Activated T-helper 1 cell treated with anti-CD3 and anti-CD28 coated beads, Interleukin-12 subunit alpha, Interleukin-12 subunit beta, Interleukin-2, Interleukin-4 antibody, amounts not matched to agents 30 ng/mL and 10 ng/mL and 1 ng/mL, durations not matched to agents 14 hours and 24 hours and 36 hours (primary cell): Measurements from ENCODE around the gene ACP1. TPM values are rescaled to one million over a fixed set of nuclear protein-coding genes. Genes with fewer than 3 reads are reported as not detected.

Experiments
- DNase-seq: peaks from one replicate; pipeline ENCODE4 v3.0.0; 2021; ENCODE audit warnings: low spot score
- H3K27ac Mint-ChIP-seq: one replicate; pipeline ENCODE4 v1.8.0; 2021; ENCODE audit warnings: mild to moderate bottlenecking, mixed read lengths
- H3K27me3 Mint-ChIP-seq: one replicate; pipeline ENCODE4 v1.8.0; 2022; ENCODE audit warnings: mild to moderate bottlenecking, moderate library complexity, mixed read lengths; ENCODE audit not compliant: insufficient read depth
- H3K36me3 Mint-ChIP-seq: one replicate; pipeline ENCODE4 v1.8.0; 2021; ENCODE audit warnings: low read depth, mixed read lengths
- H3K4me1 Mint-ChIP-seq: one replicate; pipeline ENCODE4 v1.8.0; 2021; ENCODE audit warnings: low read depth, mixed read lengths
- H3K4me3 Mint-ChIP-seq: one replicate; pipeline ENCODE4 v1.8.0; 2021; ENCODE audit warnings: mild to moderate bottlenecking, moderate library complexity, mixed read lengths
- H3K9me3 Mint-ChIP-seq: one replicate; pipeline ENCODE4 v1.8.0; 2021; ENCODE audit warnings: mixed read lengths
- intact Hi-C: fragments of 100-400 bp; cut with micrococcal nuclease; formaldehyde crosslinking; loops from one replicate; pipeline ENCODE4 v1.15.1; 2024
- total RNA-seq: library from RNA; stranded (reverse); gene quantifications from 2 replicates; pipeline ENCODE4 v1.2.3, GENCODE V29; 2022

Gene ACP1
- total RNA-seq, 1 donor from 2014 or later, result 124 TPM

GRCh38 chr2:287471-287885 is 22.7 kb downstream of the ACP1 start:
- peaks cover 2% of the 10 kb centered on the region for H3K36me3 Mint-ChIP-seq
- peaks cover 41% of the 10 kb centered on the region for H3K27me3 Mint-ChIP-seq
- intact Hi-C loops, result loop anchor here (5.0 kb wide), 1 partner anchor 55 kb away; no protein-coding TSS in a partner anchor
- H3K4me1 Mint-ChIP-seq, result no peaks in the 10 kb centered on the region
- no peak overlapping the region for H3K27ac Mint-ChIP-seq
- DNase-seq, result no peak
- no peaks in the 10 kb centered on the region for H3K9me3 Mint-ChIP-seq
- H3K4me3 Mint-ChIP-seq, result no peak overlapping the region

GRCh38 chr2:287911-288757 is 23.4 kb downstream of the ACP1 start, which contains the start of gene ALKAL2:
Gene ALKAL2, minus strand, starts transcription at chr2:288091. Its CDS starts 256 bp downstream, at chr2:287835.
- Mint-ChIP-seq H3K4me3 (no peak within 1 kb of the TSS), H3K4me1 (no peaks in the 10 kb centered on the region), H3K36me3 (peaks cover 2% of the 10 kb centered on the region), H3K27me3 (peaks cover 41% of the 10 kb centered on the region), H3K27ac (no peak within 1 kb of the TSS), H3K9me3 (no peaks in the 10 kb centered on the region)
- intact Hi-C loops, result loop anchor here (5.0 kb wide), 1 partner anchor 56 kb away; no protein-coding TSS in a partner anchor
- no peak for DNase-seq

- Mint-ChIP-seq H3K36me3 (peaks cover 2% of the 10 kb centered on the region), H3K4me1 (no peaks in the 10 kb centered on the region), H3K27ac (no peak overlapping the region), H3K9me3 (no peaks in the 10 kb centered on the region), H3K4me3 (peak overlapping the region; percentile 45), H3K27me3 (peaks cover 41% of the 10 kb centered on the region)
- intact Hi-C loops, result loop anchor here (5.0 kb wide), 1 partner anchor 57 kb away; no protein-coding TSS in a partner anchor
- DNase-seq, result no peak
Measured at GRCh38 chr2:288758-289361, 24.1 kb downstream of the ACP1 start.

- no peak for DNase-seq
- Mint-ChIP-seq H3K27me3 (peaks cover 41% of the 10 kb centered on the region), H3K4me3 (peak overlapping the region; percentile 37)
Measured at GRCh38 chr2:289362-290089, 24.8 kb downstream of the ACP1 start.

GRCh38 chr2:290090-290722 is 25.5 kb downstream of the ACP1 start:
- intact Hi-C loops, result loop anchor here (2.0 kb wide), 1 partner anchor 43 kb away; no protein-coding TSS in a partner anchor
- Mint-ChIP-seq H3K27ac (no peak overlapping the region), H3K4me1 (no peaks in the 10 kb centered on the region), H3K36me3 (peaks cover 2% of the 10 kb centered on the region), H3K4me3 (peak overlapping the region; percentile 37), H3K9me3 (no peaks in the 10 kb centered on the region), H3K27me3 (peaks cover 40% of the 10 kb centered on the region)
- DNase-seq, result peak; percentile 16

More at GRCh38 chr2:289362-290089, 24.8 kb downstream of the ACP1 start:
- Mint-ChIP-seq H3K27ac (no peak overlapping the region), H3K36me3 (peaks cover 2% of the 10 kb centered on the region), H3K4me1 (no peaks in the 10 kb centered on the region), H3K9me3 (no peaks in the 10 kb centered on the region)
- intact Hi-C loops, result loop anchor here (2.0 to 5.0 kb wide), 2 partner anchors 43 to 57 kb away; no protein-coding TSS in a partner anchor

- H3K9me3 Mint-ChIP-seq, result no peaks in the 10 kb centered on the region
- H3K27me3 Mint-ChIP-seq, result peaks cover 43% of the 10 kb centered on the region
- no peak for DNase-seq
- no peaks in the 10 kb centered on the region for H3K36me3 Mint-ChIP-seq
- H3K27ac Mint-ChIP-seq, result no peak overlapping the region
- intact Hi-C loops, result no loop called here
- no peak overlapping the region for H3K4me3 Mint-ChIP-seq
- no peaks in the 10 kb centered on the region for H3K4me1 Mint-ChIP-seq
Measured at GRCh38 chr2:295090-295489, 30.3 kb downstream of the ACP1 start.

- Mint-ChIP-seq H3K4me3 (no peak overlapping the region), H3K4me1 (no peaks in the 10 kb centered on the region), H3K9me3 (peaks cover 4% of the 10 kb centered on the region), H3K36me3 (no peaks in the 10 kb centered on the region), H3K27ac (no peak overlapping the region), H3K27me3 (peaks cover 38% of the 10 kb centered on the region)
- intact Hi-C loops, result no loop called here
- DNase-seq, result no peak
Measured at GRCh38 chr2:296354-296753, 31.6 kb downstream of the ACP1 start.

- Mint-ChIP-seq H3K4me3 (no peak overlapping the region), H3K9me3 (peaks cover 4% of the 10 kb centered on the region), H3K27ac (no peak overlapping the region), H3K4me1 (no peaks in the 10 kb centered on the region), H3K36me3 (no peaks in the 10 kb centered on the region), H3K27me3 (peaks cover 11% of the 10 kb centered on the region)
- intact Hi-C loops, result no loop called here
- no peak for DNase-seq
Measured at GRCh38 chr2:305366-305765, 40.6 kb downstream of the ACP1 start.

- no peak overlapping the region for H3K4me3 Mint-ChIP-seq
- no peaks in the 10 kb centered on the region for H3K4me1 Mint-ChIP-seq
- H3K27ac Mint-ChIP-seq, result no peak overlapping the region
- no peak for DNase-seq
- peaks cover 5% of the 10 kb centered on the region for H3K27me3 Mint-ChIP-seq
- intact Hi-C loops, result no loop called here
- H3K36me3 Mint-ChIP-seq, result no peaks in the 10 kb centered on the region
- no peaks in the 10 kb centered on the region for H3K9me3 Mint-ChIP-seq
Measured at GRCh38 chr2:309148-309953, 44.6 kb downstream of the ACP1 start.

- H3K27ac Mint-ChIP-seq, result no peak overlapping the region
- intact Hi-C loops, result loop anchor here (10.0 kb wide), 1 partner anchor 325 kb away; no protein-coding TSS in a partner anchor
- H3K9me3 Mint-ChIP-seq, result no peaks in the 10 kb centered on the region
- DNase-seq, result no peak
- no peak overlapping the region for H3K4me3 Mint-ChIP-seq
- H3K4me1 Mint-ChIP-seq, result no peaks in the 10 kb centered on the region
- no peaks in the 10 kb centered on the region for H3K36me3 Mint-ChIP-seq
- H3K27me3 Mint-ChIP-seq, result peaks cover 7% of the 10 kb centered on the region
Measured at GRCh38 chr2:309954-310510, 45.3 kb downstream of the ACP1 start.

GRCh38 chr2:310994-311393 is 46.2 kb downstream of the ACP1 start:
- Mint-ChIP-seq H3K27me3 (peaks cover 8% of the 10 kb centered on the region), H3K36me3 (no peaks in the 10 kb centered on the region), H3K4me3 (no peak overlapping the region), H3K9me3 (no peaks in the 10 kb centered on the region), H3K4me1 (no peaks in the 10 kb centered on the region), H3K27ac (no peak overlapping the region)
- intact Hi-C loops, result loop anchor here (10.0 kb wide), 1 partner anchor 324 kb away; no protein-coding TSS in a partner anchor
- no peak for DNase-seq
